ENCODE data around the gene PPAN.

PPAN gene

GRCh38 chr19:10142701-10143375, 36.7 kb downstream of the PPAN start:
- TF ChIP-seq ZFX (IDR thresholded peaks at IDR 0.05) (no peak), CTCF (conservative IDR thresholded peaks at IDR 0.05) (no peak)
- no peak overlapping the region for H3K27ac ChIP-seq

DNA sequence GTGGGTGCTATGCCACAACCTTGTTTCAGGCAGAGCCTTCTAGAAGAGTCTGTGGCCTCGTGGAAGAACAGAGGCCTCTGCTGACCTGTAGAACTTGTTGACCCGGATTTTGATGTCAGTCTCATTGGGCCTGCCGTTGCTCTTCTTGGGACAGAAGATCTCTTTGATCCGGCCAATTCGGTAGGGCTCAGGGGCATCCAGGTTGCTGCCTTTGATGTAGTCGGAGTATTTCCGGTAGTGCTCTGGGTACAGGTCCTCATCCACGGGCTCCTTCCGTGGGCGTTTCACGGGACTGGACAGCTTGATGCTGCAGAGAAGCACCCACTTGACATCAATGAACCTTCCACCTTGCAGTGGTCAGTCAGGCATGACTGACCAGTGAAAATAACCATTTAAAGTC, 37.5 kb downstream of the PPAN start:
- no peak overlapping the region for H3K27ac ChIP-seq
- TF ChIP-seq CTCF (conservative IDR thresholded peaks at IDR 0.05) = no peak
- no peak for TF ChIP-seq ZFX (IDR thresholded peaks at IDR 0.05)

GRCh38 chr19:10144361-10144760, 38.2 kb downstream of the PPAN start:
- no peak overlapping the region for H3K27ac ChIP-seq
- TF ChIP-seq ZFX (IDR thresholded peaks at IDR 0.05) = no peak
- TF ChIP-seq CTCF (conservative IDR thresholded peaks at IDR 0.05) = no peak

DNA sequence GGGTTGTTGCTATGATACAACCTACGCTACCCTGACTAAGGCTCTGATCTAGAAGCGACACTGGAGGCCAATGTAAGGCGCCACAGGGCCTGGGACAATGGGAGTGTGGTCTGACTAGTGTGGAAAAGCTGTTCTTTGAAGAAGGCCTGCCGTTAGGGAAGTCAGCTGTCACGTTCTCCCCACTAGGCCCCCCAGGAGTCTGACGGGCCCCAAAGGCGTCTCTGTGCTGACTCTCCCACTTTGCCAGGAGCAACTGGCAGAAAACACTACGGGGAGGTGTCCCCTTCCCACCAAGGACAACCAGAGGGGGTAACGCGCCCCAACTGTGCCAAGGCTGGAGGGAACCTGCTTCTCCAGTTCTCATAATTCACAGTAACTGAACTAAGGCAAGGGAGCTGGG, 38.9 kb downstream of the PPAN start:
- H3K27ac ChIP-seq = no peak overlapping the region
- TF ChIP-seq ZFX (IDR thresholded peaks at IDR 0.05) = no peak
- no peak for TF ChIP-seq CTCF (conservative IDR thresholded peaks at IDR 0.05)

GRCh38 chr19:10146142-10146541, 40.0 kb downstream of the PPAN start:
- no peak for TF ChIP-seq ZFX (IDR thresholded peaks at IDR 0.05)
- no peak for TF ChIP-seq CTCF (conservative IDR thresholded peaks at IDR 0.05)
- H3K27ac ChIP-seq = no peak overlapping the region

GRCh38 chr19:10149427-10149826, 43.3 kb downstream of the PPAN start:
- TF ChIP-seq CTCF (conservative IDR thresholded peaks at IDR 0.05) = no peak
- TF ChIP-seq ZFX (IDR thresholded peaks at IDR 0.05) = no peak
- no peak overlapping the region for H3K27ac ChIP-seq

DNA sequence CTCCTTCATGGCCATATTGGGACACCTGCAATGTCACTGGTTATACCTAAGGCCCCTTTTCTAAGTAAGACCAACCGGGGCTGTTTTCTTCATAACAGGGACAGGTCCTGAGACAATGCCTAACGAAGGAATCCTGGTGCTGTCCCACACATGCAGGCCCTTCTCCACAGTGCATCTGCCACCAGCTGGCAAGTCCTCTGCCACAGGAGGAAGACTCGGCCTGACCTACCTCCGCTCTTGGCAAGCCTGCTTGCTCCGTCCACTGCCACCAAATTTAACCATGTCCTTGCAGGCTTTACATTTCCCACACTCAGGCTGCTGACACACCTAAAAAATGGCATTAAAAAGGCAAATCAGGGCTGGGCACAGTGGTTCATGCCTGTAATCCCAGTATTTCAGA, 45.4 kb downstream of the PPAN start:
- no peak overlapping the region for H3K27ac ChIP-seq
- no peak for TF ChIP-seq ZFX (IDR thresholded peaks at IDR 0.05)
- no peak for TF ChIP-seq CTCF (conservative IDR thresholded peaks at IDR 0.05)
